Measurements from ENCODE around the gene PLLP. TPM values are rescaled to one million over a fixed set of nuclear protein-coding genes. Genes with fewer than 3 reads are reported as not detected.

PLLP gene
- total RNA-seq, 2 donors from 2014 or later = 11.6 to 16.7 TPM

GRCh38 chr16:57306676-57307341 is 22.3 kb upstream of the PLLP start:
- peaks cover 6% of the 10 kb centered on the region for H3K4me1 ChIP-seq
- DNase-seq = no peak
- intact Hi-C loops (cut with DNase I) = no loop called here
- H3K9ac ChIP-seq (ENCODE audit: low read depth in 2 of 2, low read length in 2 of 2) = no peak overlapping the region
- H3K4me3 ChIP-seq = no peak overlapping the region
- H3K36me3 ChIP-seq = no peaks in the 10 kb centered on the region
- no peaks in the 10 kb centered on the region for H3K9me3 ChIP-seq
- H3K27ac ChIP-seq = no peak overlapping the region
- H3K27me3 ChIP-seq = no peaks in the 10 kb centered on the region
- no peak for TF ChIP-seq CTCF (IDR thresholded peaks at IDR 0.05)

GRCh38 chr16:57305159-57305811 is 20.8 kb upstream of the PLLP start:
- intact Hi-C loops (cut with DNase I) = no loop called here

GRCh38 chr16:57304169-57305061 is 19.9 kb upstream of the PLLP start:
- TF ChIP-seq CTCF (IDR thresholded peaks at IDR 0.05) = no peak
- Histone ChIP-seq H3K27ac (peak overlapping the region; percentile 8), H3K4me3 (no peak overlapping the region), H3K4me1 (peaks cover 10% of the 10 kb centered on the region), H3K27me3 (no peaks in the 10 kb centered on the region), H3K9ac (ENCODE audit: low read depth in 2 of 2, low read length in 2 of 2) (peak overlapping the region; percentile 17 to 52), H3K9me3 (no peaks in the 10 kb centered on the region), H3K36me3 (no peaks in the 10 kb centered on the region)
- peak; percentile 72 for DNase-seq
- intact Hi-C loops (cut with DNase I) = loop anchor here (5.0 kb wide), 1 partner anchor 213 kb away; no protein-coding TSS in a partner anchor

More at GRCh38 chr16:57305159-57305811, 20.8 kb upstream of the PLLP start:
- Histone ChIP-seq H3K27me3 (no peaks in the 10 kb centered on the region), H3K9ac (ENCODE audit: low read depth in 2 of 2, low read length in 2 of 2) (no peak overlapping the region), H3K9me3 (no peaks in the 10 kb centered on the region), H3K27ac (no peak overlapping the region), H3K36me3 (no peaks in the 10 kb centered on the region), H3K4me1 (peaks cover 10% of the 10 kb centered on the region), H3K4me3 (no peak overlapping the region)
- DNase-seq = no peak
- no peak for TF ChIP-seq CTCF (IDR thresholded peaks at IDR 0.05)

- no peak for TF ChIP-seq CTCF (IDR thresholded peaks at IDR 0.05)
- peak overlapping the region; percentile 17 to 52 for H3K9ac ChIP-seq (ENCODE audit: low read depth in 2 of 2, low read length in 2 of 2)
These were observed 19.4 kb upstream of the PLLP start for GRCh38 chr16:57303910-57304168.

More at GRCh38 chr16:57303910-57304168, 19.4 kb upstream of the PLLP start:
- no peaks in the 10 kb centered on the region for H3K9me3 ChIP-seq
- intact Hi-C loops (cut with DNase I) = loop anchor here (5.0 kb wide), 1 partner anchor 213 kb away; no protein-coding TSS in a partner anchor
- H3K27me3 ChIP-seq = no peaks in the 10 kb centered on the region
- no peak overlapping the region for H3K4me3 ChIP-seq
- no peaks in the 10 kb centered on the region for H3K36me3 ChIP-seq
- peaks cover 10% of the 10 kb centered on the region for H3K4me1 ChIP-seq
- no peak for DNase-seq
- H3K27ac ChIP-seq = peak overlapping the region; percentile 8
